SH-SY5Y (cell line): ENCODE results near the gene EWSR1.

Source experiments
- GATA2 ChIP-seq: IDR thresholded peaks from 2 replicates; pipeline ENCODE4 v1.6.1; 2011; ENCODE audit warnings: mild to moderate bottlenecking, low read depth, low read length
- GATA3 ChIP-seq: IDR thresholded peaks from 2 replicates; pipeline ENCODE4 v1.6.1; 2011; ENCODE audit warnings: low read depth, mild to moderate bottlenecking, low read length, moderate library complexity

GRCh38 chr22:29277927-29278326, 9.9 kb downstream of the EWSR1 start:
- TF ChIP-seq GATA3: no peak
- no peak for TF ChIP-seq GATA2
